ENCODE results near the gene SPINK14. TPM values are rescaled to one million over a fixed set of nuclear protein-coding genes. Genes with fewer than 3 reads are reported as not detected.

The SPINK14 gene
- polyA plus RNA-seq, 1 experiment, result not detected

GRCh38 chr5:148205865-148206264 lies 37.5 kb downstream of the SPINK14 start:
- TF ChIP-seq, protein P1, sequence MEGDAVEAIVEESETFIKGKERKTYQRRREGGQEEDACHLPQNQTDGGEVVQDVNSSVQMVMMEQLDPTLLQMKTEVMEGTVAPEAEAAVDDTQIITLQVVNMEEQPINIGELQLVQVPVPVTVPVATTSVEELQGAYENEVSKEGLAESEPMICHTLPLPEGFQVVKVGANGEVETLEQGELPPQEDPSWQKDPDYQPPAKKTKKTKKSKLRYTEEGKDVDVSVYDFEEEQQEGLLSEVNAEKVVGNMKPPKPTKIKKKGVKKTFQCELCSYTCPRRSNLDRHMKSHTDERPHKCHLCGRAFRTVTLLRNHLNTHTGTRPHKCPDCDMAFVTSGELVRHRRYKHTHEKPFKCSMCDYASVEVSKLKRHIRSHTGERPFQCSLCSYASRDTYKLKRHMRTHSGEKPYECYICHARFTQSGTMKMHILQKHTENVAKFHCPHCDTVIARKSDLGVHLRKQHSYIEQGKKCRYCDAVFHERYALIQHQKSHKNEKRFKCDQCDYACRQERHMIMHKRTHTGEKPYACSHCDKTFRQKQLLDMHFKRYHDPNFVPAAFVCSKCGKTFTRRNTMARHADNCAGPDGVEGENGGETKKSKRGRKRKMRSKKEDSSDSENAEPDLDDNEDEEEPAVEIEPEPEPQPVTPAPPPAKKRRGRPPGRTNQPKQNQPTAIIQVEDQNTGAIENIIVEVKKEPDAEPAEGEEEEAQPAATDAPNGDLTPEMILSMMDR (IDR thresholded peaks at IDR 0.05; ENCODE audit: low read depth, low read length), result no peak

DNA sequence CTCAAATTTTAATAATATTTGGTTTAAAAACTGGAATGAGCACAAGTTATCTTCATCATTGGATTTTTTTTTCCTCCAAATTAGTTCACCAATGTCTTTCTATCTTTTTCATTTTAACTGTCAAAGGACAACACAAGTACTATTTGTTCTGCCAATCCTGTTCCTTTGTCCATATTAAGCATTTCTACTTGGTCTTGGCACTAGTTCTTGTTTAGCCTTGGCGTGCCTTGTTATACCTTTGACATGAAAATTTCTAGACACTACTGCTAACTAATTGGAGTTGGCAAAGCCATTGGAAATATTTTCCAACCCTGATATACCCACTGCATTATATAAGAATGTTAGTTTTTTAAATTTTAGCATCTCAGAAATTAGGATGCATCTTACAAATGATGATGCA lies 38.3 kb downstream of the SPINK14 start:
- no peak for DNase-seq (ENCODE audit: low read depth, low spot score)
- POLR2A ChIA-PET, result no interaction called here
- CTCF ChIA-PET, result no interaction called here
- Histone ChIP-seq H3K27ac (ENCODE audit: low read depth, low read length) (no peak overlapping the region), H3K27me3 (ENCODE audit: control insufficient read depth, insufficient read depth, low read length) (no peaks in the 10 kb centered on the region), H3K9me3 (ENCODE audit: control insufficient read depth, insufficient read depth, low read length) (no peaks in the 10 kb centered on the region), H3K4me3 (ENCODE audit: low read depth, low read length) (no peak overlapping the region)
- TF ChIP-seq, protein P1 (IDR thresholded peaks at IDR 0.05; ENCODE audit: low read depth, low read length), result no peak

More at GRCh38 chr5:148205865-148206264, 37.5 kb downstream of the SPINK14 start:
- Histone ChIP-seq H3K4me3 (ENCODE audit: low read depth, low read length) (no peak overlapping the region), H3K9me3 (ENCODE audit: control insufficient read depth, insufficient read depth, low read length) (no peaks in the 10 kb centered on the region), H3K27ac (ENCODE audit: low read depth, low read length) (no peak overlapping the region), H3K27me3 (ENCODE audit: control insufficient read depth, insufficient read depth, low read length) (no peaks in the 10 kb centered on the region)
- no peak for DNase-seq (ENCODE audit: low read depth, low spot score)
- ChIA-PET POLR2A (no interaction called here), CTCF (no interaction called here)

DNA sequence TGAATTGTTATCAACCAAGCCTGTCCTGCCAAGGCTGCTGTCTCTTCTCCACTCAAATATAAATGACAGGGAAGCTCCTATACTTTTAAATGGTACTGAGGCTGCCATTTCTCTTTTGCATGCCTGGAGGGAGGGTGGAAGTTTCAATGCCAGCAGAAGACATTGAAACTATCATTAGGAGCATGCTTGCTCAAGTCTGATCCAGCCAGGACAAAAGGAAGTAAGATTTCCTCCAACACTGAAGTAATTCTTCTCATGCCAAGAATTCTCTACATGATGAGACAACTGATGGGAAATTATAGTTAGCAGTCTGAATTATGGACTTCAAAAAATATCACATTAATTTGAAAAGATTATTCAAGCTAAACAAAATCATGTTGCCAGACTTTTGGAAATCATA lies 39.9 kb downstream of the SPINK14 start:
- Histone ChIP-seq H3K9me3 (ENCODE audit: control insufficient read depth, insufficient read depth, low read length) (no peaks in the 10 kb centered on the region), H3K4me3 (ENCODE audit: low read depth, low read length) (no peak overlapping the region), H3K27me3 (ENCODE audit: control insufficient read depth, insufficient read depth, low read length) (no peaks in the 10 kb centered on the region), H3K27ac (ENCODE audit: low read depth, low read length) (no peak overlapping the region)
- CTCF ChIA-PET, result no interaction called here
- POLR2A ChIA-PET, result no interaction called here
- TF ChIP-seq, protein P1 (IDR thresholded peaks at IDR 0.05; ENCODE audit: low read depth, low read length), result no peak
- DNase-seq (ENCODE audit: low read depth, low spot score), result no peak

GRCh38 chr5:148209151-148209770 lies 40.9 kb downstream of the SPINK14 start:
- H3K4me3 ChIP-seq (ENCODE audit: low read depth, low read length), result no peak overlapping the region
- ChIA-PET CTCF (interaction anchor here (0.6 kb wide), 2 partner anchors 30 to 104 kb away, joined by 3 to 4 read pairs; no protein-coding TSS in a partner anchor), POLR2A (no interaction called here)
- H3K27me3 ChIP-seq (ENCODE audit: control insufficient read depth, insufficient read depth, low read length), result no peaks in the 10 kb centered on the region
- TF ChIP-seq, protein P1 (IDR thresholded peaks at IDR 0.05; ENCODE audit: low read depth, low read length), result no peak
- DNase-seq (ENCODE audit: low read depth, low spot score), result no peak
- H3K9me3 ChIP-seq (ENCODE audit: control insufficient read depth, insufficient read depth, low read length), result no peaks in the 10 kb centered on the region
- no peak overlapping the region for H3K27ac ChIP-seq (ENCODE audit: low read depth, low read length)

GRCh38 chr5:148214665-148215185 lies 46.4 kb downstream of the SPINK14 start:
- no peak overlapping the region for H3K27ac ChIP-seq (ENCODE audit: low read depth, low read length)
- no peak overlapping the region for H3K4me3 ChIP-seq (ENCODE audit: low read depth, low read length)
- H3K27me3 ChIP-seq (ENCODE audit: control insufficient read depth, insufficient read depth, low read length), result no peaks in the 10 kb centered on the region
- H3K9me3 ChIP-seq (ENCODE audit: control insufficient read depth, insufficient read depth, low read length), result no peaks in the 10 kb centered on the region
- no peak for DNase-seq (ENCODE audit: low read depth, low spot score)
- CTCF ChIA-PET, result no interaction called here
- TF ChIP-seq, protein P1 (IDR thresholded peaks at IDR 0.05; ENCODE audit: low read depth, low read length), result no peak
- POLR2A ChIA-PET, result no interaction called here
